Loucy (cell line): Measurements from ENCODE around the gene POLD4.

Experiments
- H2AFZ ChIP-seq: fragments of 200-600 bp; sonication (generic); 2 replicates; pipeline ENCODE4 v1.6.0; 2016; ENCODE audit warnings: antibody characterized with exemption, mild to moderate bottlenecking, low read length, moderate library complexity
- H3F3A ChIP-seq: fragments of 200-600 bp; 2 replicates; pipeline ENCODE4 v1.6.0; 2016; ENCODE audit warnings: antibody characterized with exemption, low read depth, mild to moderate bottlenecking
- H3K27me3 ChIP-seq: fragments of 200-600 bp; sonication (generic); 2 replicates; pipeline ENCODE4 v1.6.1; 2014; ENCODE audit warnings: low read length, mild to moderate bottlenecking; ENCODE audit not compliant: insufficient read depth, poor library complexity, severe bottlenecking
- H3K36me3 ChIP-seq: fragments of 200-600 bp; sonication (generic); 2 replicates; pipeline ENCODE4 v1.6.1; 2016; ENCODE audit warnings: low read length; ENCODE audit not compliant: insufficient read depth
- H3K4me1 ChIP-seq: fragments of 200-600 bp; sonication (generic); 2 replicates; pipeline ENCODE4 v1.5.1; 2014; ENCODE audit warnings: low read length, mild to moderate bottlenecking; ENCODE audit not compliant: insufficient read depth, poor library complexity, severe bottlenecking
- H3K4me2 ChIP-seq: fragments of 200-600 bp; sonication (generic); 2 replicates; pipeline ENCODE4 v1.6.0; 2014; ENCODE audit warnings: antibody characterized with exemption, low read length, low read depth, mild to moderate bottlenecking; ENCODE audit not compliant: poor library complexity, severe bottlenecking
- H3K4me3 ChIP-seq: fragments of 200-600 bp; sonication (generic); 2 replicates; pipeline ENCODE4 v1.5.1; 2014; ENCODE audit warnings: low read length, mild to moderate bottlenecking, mixed read lengths; ENCODE audit not compliant: poor library complexity, severe bottlenecking
- H3K79me2 ChIP-seq: fragments of 200-600 bp; sonication (generic); 2 replicates; pipeline ENCODE4 v1.6.1; 2014; ENCODE audit warnings: low read length; ENCODE audit not compliant: insufficient read depth
- H3K9ac ChIP-seq: fragments of 200-600 bp; sonication (generic); 2 replicates; pipeline ENCODE4 v1.6.0; 2014; ENCODE audit warnings: mild to moderate bottlenecking, low read depth, low read length, moderate library complexity; ENCODE audit not compliant: poor library complexity, severe bottlenecking
- H3K9me2 ChIP-seq: fragments of 200-600 bp; sonication (generic); replicated peaks from 2 replicates; pipeline ENCODE4 v1.6.1; 2016; ENCODE audit warnings: low read depth, low read length, mixed read lengths
- H3K9me3 ChIP-seq: fragments of 200-600 bp; sonication (generic); 2 replicates; pipeline ENCODE4 v1.6.1; 2014; ENCODE audit warnings: mild to moderate bottlenecking, antibody characterized with exemption, low read length, low read depth; ENCODE audit not compliant: insufficient read depth
- H4K20me1 ChIP-seq: fragments of 200-600 bp; sonication (generic); 2 replicates; pipeline ENCODE4 v1.6.0; 2014; ENCODE audit warnings: antibody characterized with exemption, low read length, mild to moderate bottlenecking; ENCODE audit not compliant: insufficient read depth, poor library complexity, severe bottlenecking
- EZH2phosphoT487 ChIP-seq: fragments of 200-600 bp; IDR thresholded peaks from 2 replicates; pipeline ENCODE4 v1.6.1; 2018; ENCODE audit warnings: antibody characterized with exemption, mild to moderate bottlenecking, moderate library complexity, borderline replicate concordance
- TF ChIP-seq, protein P1 (sequence below): fragments of 200-600 bp; sonication (generic); conservative IDR thresholded peaks from 2 replicates; pipeline ENCODE4 v1.5.1; 2014; ENCODE audit warnings: mild to moderate bottlenecking, antibody characterized with exemption, low read length

Gene POLD4

DNA sequence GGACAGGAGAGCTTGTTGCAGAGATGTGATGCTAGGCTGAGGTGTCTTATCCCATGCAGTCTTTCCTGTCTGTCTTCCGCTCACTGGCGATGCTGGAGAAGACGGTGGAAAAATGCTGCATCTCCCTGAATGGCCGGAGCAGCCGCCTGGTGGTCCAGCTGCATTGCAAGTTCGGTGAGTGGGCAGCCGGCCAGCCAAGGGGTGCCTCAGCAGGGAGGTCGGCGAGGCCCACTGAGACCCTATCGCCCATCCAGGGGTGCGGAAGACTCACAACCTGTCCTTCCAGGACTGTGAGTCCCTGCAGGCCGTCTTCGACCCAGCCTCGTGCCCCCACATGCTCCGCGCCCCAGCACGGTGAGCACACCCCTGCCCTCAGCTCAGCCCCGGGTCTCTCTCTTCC is 40.1 kb upstream of the POLD4 start:
- Histone ChIP-seq H2AFZ (no peak overlapping the region), H3K4me1 (peaks cover 45% of the 10 kb centered on the region), H4K20me1 (peaks cover 40% of the 10 kb centered on the region), H3F3A (peaks cover 3% of the 10 kb centered on the region; the same call in 1 of the 2 replicates), H3K4me2 (no peak overlapping the region), H3K79me2 (peaks cover 75% of the 10 kb centered on the region), H3K9ac (peak overlapping the region; percentile 43), H3K4me3 (no peak overlapping the region), H3K9me3 (no peaks in the 10 kb centered on the region), H3K9me2 (no peaks in the 10 kb centered on the region), H3K36me3 (peaks cover 12% of the 10 kb centered on the region; the same call in 1 of the 2 replicates), H3K27me3 (no peaks in the 10 kb centered on the region)
- TF ChIP-seq EZH2phosphoT487 = no peak
- TF ChIP-seq, protein P1, sequence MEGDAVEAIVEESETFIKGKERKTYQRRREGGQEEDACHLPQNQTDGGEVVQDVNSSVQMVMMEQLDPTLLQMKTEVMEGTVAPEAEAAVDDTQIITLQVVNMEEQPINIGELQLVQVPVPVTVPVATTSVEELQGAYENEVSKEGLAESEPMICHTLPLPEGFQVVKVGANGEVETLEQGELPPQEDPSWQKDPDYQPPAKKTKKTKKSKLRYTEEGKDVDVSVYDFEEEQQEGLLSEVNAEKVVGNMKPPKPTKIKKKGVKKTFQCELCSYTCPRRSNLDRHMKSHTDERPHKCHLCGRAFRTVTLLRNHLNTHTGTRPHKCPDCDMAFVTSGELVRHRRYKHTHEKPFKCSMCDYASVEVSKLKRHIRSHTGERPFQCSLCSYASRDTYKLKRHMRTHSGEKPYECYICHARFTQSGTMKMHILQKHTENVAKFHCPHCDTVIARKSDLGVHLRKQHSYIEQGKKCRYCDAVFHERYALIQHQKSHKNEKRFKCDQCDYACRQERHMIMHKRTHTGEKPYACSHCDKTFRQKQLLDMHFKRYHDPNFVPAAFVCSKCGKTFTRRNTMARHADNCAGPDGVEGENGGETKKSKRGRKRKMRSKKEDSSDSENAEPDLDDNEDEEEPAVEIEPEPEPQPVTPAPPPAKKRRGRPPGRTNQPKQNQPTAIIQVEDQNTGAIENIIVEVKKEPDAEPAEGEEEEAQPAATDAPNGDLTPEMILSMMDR = no peak

DNA sequence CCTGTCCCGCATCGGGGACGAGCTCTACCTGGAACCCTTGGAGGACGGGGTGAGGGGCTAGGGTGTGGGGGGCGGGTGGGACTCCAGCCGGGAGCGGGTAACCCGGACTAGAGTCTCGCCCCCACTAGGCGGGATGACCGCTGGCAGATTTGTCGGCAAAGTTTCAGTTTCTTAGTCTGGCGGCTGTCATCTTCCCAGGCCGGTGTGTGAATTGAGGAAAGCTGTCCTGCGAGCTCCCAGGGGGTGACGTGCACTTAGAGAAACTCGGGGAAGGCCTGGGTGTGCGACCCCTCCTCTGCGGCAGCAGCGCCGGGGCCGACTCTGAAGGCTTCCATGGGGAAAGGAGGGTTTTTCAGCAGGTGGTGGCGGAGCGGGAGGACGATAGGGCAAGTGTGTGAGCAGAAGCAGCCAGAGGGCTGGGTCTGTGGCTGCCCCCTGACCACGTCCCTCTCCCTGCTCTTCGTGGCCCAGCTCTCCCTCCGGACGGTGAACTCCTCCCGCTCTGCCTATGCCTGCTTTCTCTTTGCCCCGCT is 38.9 kb upstream of the POLD4 start:
- H3K27me3 ChIP-seq = no peaks in the 10 kb centered on the region
- H3K36me3 ChIP-seq = peaks cover under 1% of the 10 kb centered on the region; the same call in 1 of the 2 replicates
- peaks cover 28% of the 10 kb centered on the region for H4K20me1 ChIP-seq
- H3K9ac ChIP-seq = peak overlapping the region; percentile 91
- no peaks in the 10 kb centered on the region for H3K9me2 ChIP-seq
- peaks cover 63% of the 10 kb centered on the region; the same call in 1 of the 2 replicates for H3K79me2 ChIP-seq
- peaks cover 33% of the 10 kb centered on the region for H3K4me1 ChIP-seq
- H3F3A ChIP-seq = peaks cover 3% of the 10 kb centered on the region; the same call in 1 of the 2 replicates
- TF ChIP-seq, protein P1 = no peak
- no peak for TF ChIP-seq EZH2phosphoT487
- H3K4me3 ChIP-seq = peak overlapping the region; percentile 97
- no peaks in the 10 kb centered on the region for H3K9me3 ChIP-seq
- peak overlapping the region; percentile 98 for H3K4me2 ChIP-seq
- peak overlapping the region; percentile 31; the same call in 1 of the 2 replicates for H2AFZ ChIP-seq

DNA sequence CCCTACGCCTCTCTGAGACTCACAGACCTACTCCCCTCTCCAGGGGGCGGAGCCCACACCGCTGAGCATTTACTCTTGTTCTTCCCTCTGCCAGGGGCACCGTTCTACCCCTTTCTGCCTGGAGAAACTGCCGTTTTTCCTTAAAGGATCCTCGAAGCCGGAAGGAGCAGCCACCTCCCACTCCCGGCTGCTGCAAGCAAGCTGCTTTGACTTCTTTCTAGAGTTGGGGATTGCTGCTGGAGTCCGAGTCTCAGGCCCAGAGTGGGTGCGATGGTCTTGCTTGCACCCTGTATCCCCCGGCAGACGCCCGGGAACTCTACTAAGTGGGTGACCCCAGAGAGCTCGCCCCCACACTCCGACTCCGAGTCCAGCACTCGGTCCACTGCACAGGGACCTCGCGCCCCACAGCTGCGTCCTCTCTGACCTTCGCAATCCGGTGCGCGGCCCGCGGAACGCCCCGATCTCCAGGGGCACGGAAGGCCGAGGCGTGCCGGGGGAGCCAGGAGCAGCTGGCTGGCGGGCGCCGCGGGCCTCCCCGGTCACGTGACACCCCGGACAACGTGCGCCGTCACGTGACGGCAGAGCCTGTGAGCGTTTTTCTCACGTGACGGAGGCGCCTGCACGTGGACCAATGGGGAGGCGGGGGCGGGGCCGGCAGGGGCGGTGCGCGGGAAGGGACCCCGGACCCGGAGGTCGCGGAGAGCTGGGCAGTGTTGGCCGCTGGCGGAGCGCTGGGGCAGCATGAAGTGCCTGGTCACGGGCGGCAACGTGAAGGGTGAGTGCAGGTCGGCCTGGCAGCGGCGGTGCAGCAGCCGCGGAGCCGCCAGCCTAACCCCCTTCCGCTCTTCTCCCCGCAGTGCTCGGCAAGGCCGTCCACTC is 38.2 kb upstream of the POLD4 start, which contains the start of gene RAD9A:
RAD9A (plus strand) TSS at position 683 of the 879 bp plus-strand sequence; CDS start at position 742, 59 bp downstream.
- H3K9me3 ChIP-seq = no peaks in the 10 kb centered on the region
- H3K4me2 ChIP-seq = peak within 1 kb of the TSS; percentile 98
- peak within 1 kb of the TSS; percentile 91 for H3K9ac ChIP-seq
- H3K4me1 ChIP-seq = peaks cover 26% of the 10 kb centered on the region
- no peak for TF ChIP-seq EZH2phosphoT487
- TF ChIP-seq, protein P1 = no peak
- H3K79me2 ChIP-seq = peaks cover 56% of the 10 kb centered on the region; the same call in 1 of the 2 replicates
- H2AFZ ChIP-seq = peak within 1 kb of the TSS; percentile 82
- no peaks in the 10 kb centered on the region for H3K9me2 ChIP-seq
- H3F3A ChIP-seq = peaks cover 3% of the 10 kb centered on the region; the same call in 1 of the 2 replicates
- peak within 1 kb of the TSS; percentile 97 for H3K4me3 ChIP-seq
- H3K36me3 ChIP-seq = no peaks in the 10 kb centered on the region; the same call in 1 of the 2 replicates
- H4K20me1 ChIP-seq = peaks cover 21% of the 10 kb centered on the region
- H3K27me3 ChIP-seq = no peaks in the 10 kb centered on the region
